Psoas muscle (tissue), 8 donors: ENCODE measurements around the gene MS4A18. TPM values are rescaled to one million over a fixed set of nuclear protein-coding genes. Genes with fewer than 3 reads are reported as not detected.

ENCODE experiments used
- ATAC-seq, 4 donors: fragments of 200-7000 bp; cut with Tn5 transposase; one replicate each; pipeline ENCODE4 v1.9.1; 2020; ENCODE audit warnings: moderate library complexity in 3 of 4, mild to moderate bottlenecking in 2 of 4
- DNase-seq, 2 donors: peaks; one replicate each; pipeline ENCODE4 v3.0.0-alpha.2; 2020
- H3K27ac ChIP-seq: fragments of 200-600 bp; one replicate; pipeline ENCODE4 v1.8.0; 2022
- H3K27me3 ChIP-seq, 3 donors: fragments of 200-600 bp in 1 of 3; one replicate each; pipeline versions ENCODE4 v1.6.1 to v1.8.0; 2013 to 2022; ENCODE audit warnings: low read length in 2 of 3, mild to moderate bottlenecking in 2 of 3, moderate library complexity in 1 of 3; ENCODE audit not compliant: insufficient read depth in 3 of 3
- H3K36me3 ChIP-seq, 2 donors: fragments of 200-600 bp in 1 of 2; one replicate each; pipeline versions ENCODE4 v1.6.1 to v1.8.0; 2013 to 2022; ENCODE audit warnings: low read depth in 1 of 2, mild to moderate bottlenecking in 1 of 2, moderate library complexity in 1 of 2; ENCODE audit not compliant: insufficient read depth in 1 of 2
- H3K4me1 ChIP-seq: fragments of 200-600 bp; one replicate; pipeline ENCODE4 v1.8.0; 2022
- H3K4me3 ChIP-seq: fragments of 200-600 bp; one replicate; pipeline ENCODE4 v1.8.0; 2022; ENCODE audit warnings: mild to moderate bottlenecking
- H3K9me3 ChIP-seq: fragments of 200-600 bp; one replicate; pipeline ENCODE4 v1.8.0; 2022
- WGBS, 3 donors: extraction: QIAGEN DNeasy Blood & Tissue Kit; methylation state at CpG; one replicate each; pipeline versions ENCODE4 v1.1.6 to v1.1.7; 2013; 5-methylcytosine and 5-hydroxymethylcytosine counted together
- intact Hi-C, 2 donors: fragments of 100-400 bp; cut with DNase I; formaldehyde crosslinking; loops; one replicate each; pipeline versions ENCODE4 v1.11.0 to v1.14.2; 2022
- polyA plus RNA-seq, 3 donors: library from polyadenylated mRNA; stranded (reverse); fragments of 200-250 nt; gene quantifications; one replicate each; pipeline ENCODE4 v1.2.3, GENCODE V29; 2013
- total RNA-seq, 4 donors: library from RNA; stranded (reverse); fragmentation: NEBNext Ultra II Directional in 2 of 4; extraction: Animal tissue kit (Norgen Biotek cat#: 25700) in 2 of 4; gene quantifications; one replicate each; pipeline versions ENCODE4 v1.2.1 to v1.2.4, GENCODE V29; 2021 to 2023
- TF ChIP-seq, protein P1 (sequence below): fragments of 200-600 bp; IDR thresholded peaks from one replicate; pipeline ENCODE4 v1.8.0; 2022; ENCODE audit warnings: antibody characterized with exemption
- donor health status: healthy with polysubstance abuse.
- donor health status: DM: no; HTN: no; CAD: no; lungs with moderate emphysema.
- donor health status: Bipolar disorder and iron deficiency.
- donor health status: healthy.
- donor health status: DM: yes; HTN: yes; CAD: no.
- donor health status: DM: no; HTN: no; CAD: no.
- donor health status: DM: no; HTN: no; CAD: no.
- donor health status: DM: yes; HTN: yes; CAD: no.

The MS4A18 gene
- total and polyA plus RNA-seq, 7 donors, result not detected

DNA sequence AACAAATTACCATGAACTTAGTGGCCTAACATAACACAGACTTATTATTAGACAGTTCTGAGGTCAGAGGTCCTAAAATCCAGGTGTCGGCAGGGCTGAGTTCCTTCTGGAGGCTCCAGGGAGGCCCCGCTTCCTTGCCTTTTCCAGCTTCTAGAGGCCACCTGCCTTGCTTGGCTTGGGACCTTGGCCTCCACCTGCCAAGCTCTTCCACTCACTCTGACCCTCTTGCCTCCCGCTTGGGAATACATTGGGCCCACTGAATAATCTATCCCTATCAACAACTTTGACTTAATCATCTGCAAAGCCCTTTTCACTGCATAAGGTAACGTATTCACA lies 57.4 kb downstream of the MS4A18 start:
- TF ChIP-seq, protein P1, sequence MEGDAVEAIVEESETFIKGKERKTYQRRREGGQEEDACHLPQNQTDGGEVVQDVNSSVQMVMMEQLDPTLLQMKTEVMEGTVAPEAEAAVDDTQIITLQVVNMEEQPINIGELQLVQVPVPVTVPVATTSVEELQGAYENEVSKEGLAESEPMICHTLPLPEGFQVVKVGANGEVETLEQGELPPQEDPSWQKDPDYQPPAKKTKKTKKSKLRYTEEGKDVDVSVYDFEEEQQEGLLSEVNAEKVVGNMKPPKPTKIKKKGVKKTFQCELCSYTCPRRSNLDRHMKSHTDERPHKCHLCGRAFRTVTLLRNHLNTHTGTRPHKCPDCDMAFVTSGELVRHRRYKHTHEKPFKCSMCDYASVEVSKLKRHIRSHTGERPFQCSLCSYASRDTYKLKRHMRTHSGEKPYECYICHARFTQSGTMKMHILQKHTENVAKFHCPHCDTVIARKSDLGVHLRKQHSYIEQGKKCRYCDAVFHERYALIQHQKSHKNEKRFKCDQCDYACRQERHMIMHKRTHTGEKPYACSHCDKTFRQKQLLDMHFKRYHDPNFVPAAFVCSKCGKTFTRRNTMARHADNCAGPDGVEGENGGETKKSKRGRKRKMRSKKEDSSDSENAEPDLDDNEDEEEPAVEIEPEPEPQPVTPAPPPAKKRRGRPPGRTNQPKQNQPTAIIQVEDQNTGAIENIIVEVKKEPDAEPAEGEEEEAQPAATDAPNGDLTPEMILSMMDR, result no peak
- intact Hi-C loops, result no loop called here
- no peaks in the 10 kb centered on the region for H3K9me3 ChIP-seq

DNA sequence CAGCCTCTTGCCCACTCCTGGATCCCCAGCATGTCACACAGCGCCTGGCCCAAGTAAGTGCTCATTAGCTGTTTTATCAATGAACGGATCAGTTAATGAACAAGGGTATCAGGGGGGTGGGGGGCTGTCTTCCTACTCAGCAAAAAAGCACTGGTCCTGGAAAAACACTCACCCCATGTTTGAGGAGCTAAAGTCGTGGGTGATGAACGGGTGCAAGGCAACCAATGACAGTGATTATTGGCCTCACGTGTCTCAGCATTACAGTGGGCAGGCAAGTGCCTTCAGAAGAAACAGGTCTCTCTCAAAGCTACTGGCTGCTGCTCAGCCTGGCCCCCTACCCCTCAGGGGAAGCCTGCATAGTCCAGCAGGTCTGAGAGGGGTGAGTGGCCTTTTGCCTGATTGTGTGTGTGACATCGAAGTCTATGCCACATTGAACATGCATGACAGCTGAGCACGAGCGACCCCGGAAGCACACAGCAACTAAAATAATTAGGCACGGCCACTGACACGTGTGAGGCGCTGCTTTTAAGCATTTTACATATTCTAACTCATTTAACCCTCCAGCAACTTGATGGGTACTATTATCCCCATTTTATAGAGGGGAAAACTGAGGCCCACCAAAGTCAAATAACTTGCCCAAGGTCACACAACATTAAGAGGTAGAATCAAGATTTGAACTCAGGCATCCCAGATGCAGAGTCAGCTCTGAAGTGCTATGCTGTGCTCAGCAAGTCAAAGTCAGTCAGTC lies 58.0 kb downstream of the MS4A18 start:
- DNase-seq (no peak), ATAC-seq (no peak)
- WGBS, 3 donors, result 68 to 76% (median 68%) methylated on average over 12 of the region's 12 CpGs
- TF ChIP-seq, protein P1, result no peak
- Histone ChIP-seq H3K4me3 (no peak overlapping the region), H3K4me1 (peaks cover 3% of the 10 kb centered on the region), H3K27ac (no peak overlapping the region), H3K9me3 (no peaks in the 10 kb centered on the region), H3K27me3 (no peaks in the 10 kb centered on the region), H3K36me3 (no peaks in the 10 kb centered on the region)
- intact Hi-C loops, result no loop called here

More for the DNA sequence above, 57.4 kb downstream of the MS4A18 start:
- Histone ChIP-seq H3K4me1 (no peaks in the 10 kb centered on the region), H3K4me3 (no peak overlapping the region), H3K27ac (no peak overlapping the region), H3K27me3 (no peaks in the 10 kb centered on the region), H3K36me3 (no peaks in the 10 kb centered on the region)
- no peak for ATAC-seq
- DNase-seq, result no peak
- WGBS, 3 donors, result 88 to 92% (median 89%) methylated on average over 4 of the region's 4 CpGs

DNA sequence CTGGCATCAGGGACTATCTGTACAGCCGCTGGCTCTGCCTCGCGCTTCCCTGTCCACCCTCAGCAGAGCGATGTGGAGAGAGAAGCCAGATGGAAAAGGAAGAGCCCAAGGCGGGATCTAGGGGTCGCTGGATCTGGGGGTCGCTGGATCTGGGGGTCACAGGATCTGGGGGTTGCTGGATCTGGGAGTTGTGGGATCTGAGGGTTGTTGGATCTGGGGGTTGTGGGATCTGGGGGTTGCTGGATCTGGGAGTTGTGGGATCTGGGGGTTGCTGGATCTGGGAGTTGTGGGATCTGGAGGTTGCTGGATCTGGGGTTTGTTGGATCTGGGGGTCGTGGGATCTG lies 58.6 kb downstream of the MS4A18 start:
- 91 to 95% (median 92%) methylated on average over 8 of the region's 8 CpGs for WGBS, 3 donors
- TF ChIP-seq, protein P1, result no peak
- H3K4me1 ChIP-seq, result peaks cover 5% of the 10 kb centered on the region
- no peaks in the 10 kb centered on the region for H3K27me3 ChIP-seq
- H3K4me3 ChIP-seq, result no peak overlapping the region
- no peaks in the 10 kb centered on the region for H3K36me3 ChIP-seq
- H3K27ac ChIP-seq, result no peak overlapping the region
- no peak for DNase-seq
- no peaks in the 10 kb centered on the region for H3K9me3 ChIP-seq
- ATAC-seq, result no peak
- intact Hi-C loops, result no loop called here

DNA sequence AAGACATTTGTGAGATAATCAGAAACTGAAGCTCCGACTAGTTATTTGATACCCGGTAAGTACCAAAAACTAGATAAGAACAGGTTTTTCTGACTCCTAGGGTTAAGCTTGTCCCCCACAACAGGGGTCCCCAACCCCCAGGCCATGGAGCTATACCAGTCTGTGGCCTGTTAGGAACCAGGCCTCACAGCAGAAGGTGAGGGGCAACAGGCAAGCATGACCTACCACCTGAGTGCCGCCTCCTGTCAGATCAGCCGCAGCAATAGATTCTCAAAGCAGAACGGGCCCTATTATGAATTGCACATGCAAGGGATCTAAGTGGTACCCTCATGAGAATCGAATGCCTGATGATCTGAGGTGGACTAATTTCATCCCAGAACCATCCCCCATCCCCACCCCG lies 59.4 kb downstream of the MS4A18 start:
- no peak overlapping the region for H3K27ac ChIP-seq
- DNase-seq, result no peak
- H3K4me1 ChIP-seq, result peaks cover 5% of the 10 kb centered on the region
- WGBS, 3 donors, result 88 to 94% (median 92%) methylated on average over 7 of the region's 7 CpGs
- no peaks in the 10 kb centered on the region for H3K36me3 ChIP-seq
- no peaks in the 10 kb centered on the region for H3K27me3 ChIP-seq
- intact Hi-C loops, result no loop called here
- no peak for ATAC-seq
- TF ChIP-seq, protein P1, result no peak
- H3K4me3 ChIP-seq, result no peak overlapping the region
- no peaks in the 10 kb centered on the region for H3K9me3 ChIP-seq

DNA sequence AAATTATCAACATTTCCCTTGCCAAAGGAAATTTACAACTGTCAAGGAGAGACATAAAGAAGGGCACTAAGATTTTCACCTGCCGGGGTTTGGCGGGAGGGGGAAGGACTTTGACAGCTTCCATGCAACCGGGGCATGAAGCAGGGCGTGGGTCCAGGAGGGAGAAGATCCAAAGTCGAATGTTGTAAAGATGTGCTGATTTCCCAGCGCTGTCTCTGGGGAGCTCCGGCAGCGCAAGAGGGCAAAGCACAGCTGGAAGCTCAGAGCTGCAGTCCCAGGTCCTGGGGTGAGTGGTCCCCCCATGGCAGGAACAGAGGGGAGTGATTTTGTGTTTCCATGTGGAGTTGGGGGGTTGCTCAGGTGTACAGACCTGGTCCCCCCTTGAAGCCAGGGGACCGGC lies 60.6 kb downstream of the MS4A18 start, which contains the start of gene MS4A10:
MS4A10 (plus strand) TSS at position 198 of the 400 bp plus-strand sequence. CDS start 5,003 bp downstream, outside the sequence.
- Histone ChIP-seq H3K4me3 (no peak within 1 kb of the TSS), H3K36me3 (no peaks in the 10 kb centered on the region), H3K9me3 (no peaks in the 10 kb centered on the region), H3K27ac (no peak within 1 kb of the TSS), H3K4me1 (peaks cover 5% of the 10 kb centered on the region), H3K27me3 (no peaks in the 10 kb centered on the region)
- no peak for ATAC-seq
- intact Hi-C loops, result no loop called here
- DNase-seq, result no peak
- WGBS, 3 donors, result 47 to 53% (median 48%) methylated on average over 9 of the region's 9 CpGs
- TF ChIP-seq, protein P1, result no peak
